ENCODE data around the gene WBP1L. TPM values are rescaled to one million over a fixed set of nuclear protein-coding genes. Genes with fewer than 3 reads are reported as not detected.

WBP1L gene
- polyA plus RNA-seq, 3 donors = 24.8 to 43.0 (median 38.3) TPM

DNA sequence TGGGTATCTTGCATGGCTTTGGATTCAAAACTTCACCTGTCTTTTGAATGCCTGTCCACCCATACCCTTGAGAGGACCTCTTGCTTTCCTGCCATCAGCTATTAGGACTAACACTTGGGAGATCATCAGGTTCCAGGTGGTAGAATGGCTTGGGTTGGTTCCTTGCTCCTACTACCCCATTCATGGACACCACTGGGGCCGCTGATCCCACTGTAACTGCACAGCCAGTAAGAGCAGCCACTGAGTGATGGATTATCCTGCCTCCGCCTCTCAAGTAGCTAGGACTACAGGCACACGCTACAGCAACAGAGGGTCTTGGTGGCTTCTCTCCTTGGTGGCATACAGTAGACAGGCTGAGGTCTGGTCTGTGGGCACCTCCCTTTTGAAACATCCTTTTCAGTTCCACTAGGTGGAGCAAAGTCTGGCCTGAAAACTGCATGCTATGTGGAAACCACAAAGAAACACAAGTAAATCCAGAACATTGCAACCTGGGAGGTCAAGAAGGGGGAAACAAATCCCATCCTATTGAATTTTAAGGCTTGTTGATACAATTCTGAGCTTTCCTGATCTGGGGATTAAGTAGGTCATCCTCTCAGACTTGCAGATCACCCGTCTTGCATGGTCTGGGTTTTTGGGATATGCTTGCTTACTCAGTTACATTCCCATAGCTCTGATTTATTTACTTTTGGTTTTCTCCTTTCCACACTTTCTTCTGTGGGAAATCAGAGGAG, 9.4 kb downstream of the WBP1L start:
- Histone ChIP-seq H3K79me2 (ENCODE audit: insufficient read depth, low read length) (peaks cover 97% of the 10 kb centered on the region), H3K9ac (ENCODE audit: insufficient read depth, low read length, poor library complexity, severe bottlenecking) (peak overlapping the region; percentile 10), H3K27ac (ENCODE audit: low read depth in 1 of 2, low read length in 2 of 2) (peak overlapping the region in 1 of 2 donors; percentile 64), H3K36me3 (replicated peaks in 1 of 2; ENCODE audit: control insufficient read depth in 1 of 2, insufficient read depth in 2 of 2, low read length in 2 of 2) (peaks cover 2 to 18% of the 10 kb centered on the region in 2 donors), H3K4me1 (ENCODE audit: control insufficient read depth in 1 of 2, insufficient read depth in 2 of 2, low read length in 2 of 2) (peaks cover 10 to 15% of the 10 kb centered on the region in 2 donors), H3K4me2 (replicated peaks; ENCODE audit: extremely low read depth, low read length, poor library complexity, severe bottlenecking) (no peak overlapping the region), H4K20me1 (ENCODE audit: insufficient read depth, low read length) (peaks cover 72% of the 10 kb centered on the region), H3K27me3 (ENCODE audit: control insufficient read depth in 2 of 2, insufficient read depth in 2 of 2, low read length in 2 of 2) (no peaks in the 10 kb centered on the region), H3K4me3 (replicated peaks in 1 of 3; ENCODE audit: low read depth in 2 of 3, low read length in 3 of 3) (no peak overlapping the region), H3K9me3 (replicated peaks in 1 of 2; ENCODE audit: control insufficient read depth in 1 of 2, insufficient read depth in 1 of 2, low read length in 2 of 2) (no peaks in the 10 kb centered on the region), H2AFZ (ENCODE audit: insufficient read depth, low read depth, low read length, poor library complexity, severe bottlenecking) (no peak overlapping the region)
- Mint-ChIP-seq H3K9me3 (no peaks in the 10 kb centered on the region), H3K27ac (peak overlapping the region; percentile 45 to 87 (median 72)), H3K27me3 (ENCODE audit: low read depth in 3 of 3) (no peaks in the 10 kb centered on the region), H3K36me3 (peaks cover 19 to 48% of the 10 kb centered on the region in 2 donors), H3K4me3 (no peak overlapping the region), H3K4me1 (peaks cover 24% of the 10 kb centered on the region)
- DNase-seq = peak; percentile 39 to 50 (median 45)
- 93% methylated on average over 2 of the region's 4 CpGs for WGBS (ENCODE audit: insufficient coverage)
- TF ChIP-seq, protein P1, sequence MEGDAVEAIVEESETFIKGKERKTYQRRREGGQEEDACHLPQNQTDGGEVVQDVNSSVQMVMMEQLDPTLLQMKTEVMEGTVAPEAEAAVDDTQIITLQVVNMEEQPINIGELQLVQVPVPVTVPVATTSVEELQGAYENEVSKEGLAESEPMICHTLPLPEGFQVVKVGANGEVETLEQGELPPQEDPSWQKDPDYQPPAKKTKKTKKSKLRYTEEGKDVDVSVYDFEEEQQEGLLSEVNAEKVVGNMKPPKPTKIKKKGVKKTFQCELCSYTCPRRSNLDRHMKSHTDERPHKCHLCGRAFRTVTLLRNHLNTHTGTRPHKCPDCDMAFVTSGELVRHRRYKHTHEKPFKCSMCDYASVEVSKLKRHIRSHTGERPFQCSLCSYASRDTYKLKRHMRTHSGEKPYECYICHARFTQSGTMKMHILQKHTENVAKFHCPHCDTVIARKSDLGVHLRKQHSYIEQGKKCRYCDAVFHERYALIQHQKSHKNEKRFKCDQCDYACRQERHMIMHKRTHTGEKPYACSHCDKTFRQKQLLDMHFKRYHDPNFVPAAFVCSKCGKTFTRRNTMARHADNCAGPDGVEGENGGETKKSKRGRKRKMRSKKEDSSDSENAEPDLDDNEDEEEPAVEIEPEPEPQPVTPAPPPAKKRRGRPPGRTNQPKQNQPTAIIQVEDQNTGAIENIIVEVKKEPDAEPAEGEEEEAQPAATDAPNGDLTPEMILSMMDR (IDR thresholded peaks at IDR 0.05) = peak; percentile 56
- intact Hi-C loops (cut with micrococcal nuclease) = loop anchor here in 1 of 2 donors (10.0 kb wide), 1 partner anchor 52 kb away; no protein-coding TSS in a partner anchor

DNA sequence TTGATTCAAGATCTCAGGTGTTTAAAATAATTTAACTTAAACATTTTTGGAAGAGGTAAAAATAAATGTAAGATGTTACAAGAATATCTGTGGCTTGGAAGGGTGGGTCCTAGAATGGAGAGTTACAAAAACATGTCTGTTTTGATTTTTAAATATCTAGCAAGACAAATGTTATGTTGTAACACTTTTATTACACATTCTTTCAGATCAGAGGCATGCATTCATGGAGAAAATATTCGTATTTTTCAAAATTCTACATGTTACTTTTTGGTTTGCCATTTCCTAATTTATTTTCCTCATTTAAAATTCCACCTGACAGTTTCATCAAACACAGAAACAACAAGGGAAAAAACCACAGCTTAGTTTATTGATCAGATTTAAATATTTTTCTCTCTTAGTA, 10.0 kb downstream of the WBP1L start:
- Mint-ChIP-seq H3K9me3 (peaks cover 0 to 2% (median 0%) of the 10 kb centered on the region in 7 donors), H3K27ac (peak overlapping the region; percentile 30 to 87 (median 66)), H3K4me3 (no peak overlapping the region), H3K27me3 (ENCODE audit: low read depth in 3 of 3) (no peaks in the 10 kb centered on the region), H3K36me3 (peaks cover 22 to 51% of the 10 kb centered on the region in 2 donors), H3K4me1 (peaks cover 27% of the 10 kb centered on the region)
- H3K27me3 ChIP-seq (ENCODE audit: control insufficient read depth in 2 of 2, insufficient read depth in 2 of 2, low read length in 2 of 2) = no peaks in the 10 kb centered on the region
- WGBS (ENCODE audit: insufficient coverage) = no CpG with 5 or more reads among the region's 1 CpG
- peaks cover 71% of the 10 kb centered on the region for H4K20me1 ChIP-seq (ENCODE audit: insufficient read depth, low read length)
- H3K9ac ChIP-seq (ENCODE audit: insufficient read depth, low read length, poor library complexity, severe bottlenecking) = no peak overlapping the region
- H3K4me1 ChIP-seq (ENCODE audit: control insufficient read depth in 1 of 2, insufficient read depth in 2 of 2, low read length in 2 of 2) = peaks cover 10 to 15% of the 10 kb centered on the region in 2 donors
- H2AFZ ChIP-seq (ENCODE audit: insufficient read depth, low read depth, low read length, poor library complexity, severe bottlenecking) = no peak overlapping the region
- H3K36me3 ChIP-seq (replicated peaks in 1 of 2; ENCODE audit: control insufficient read depth in 1 of 2, insufficient read depth in 2 of 2, low read length in 2 of 2) = peaks cover 2 to 18% of the 10 kb centered on the region in 2 donors
- no peak overlapping the region for H3K4me3 ChIP-seq (replicated peaks in 1 of 3; ENCODE audit: low read depth in 2 of 3, low read length in 3 of 3)
- peaks cover 97% of the 10 kb centered on the region for H3K79me2 ChIP-seq (ENCODE audit: insufficient read depth, low read length)
- peak overlapping the region in 1 of 2 donors; percentile 64 for H3K27ac ChIP-seq (ENCODE audit: low read depth in 1 of 2, low read length in 2 of 2)
- intact Hi-C loops (cut with micrococcal nuclease) = loop anchor here in 1 of 2 donors (10.0 kb wide), 1 partner anchor 51 kb away; no protein-coding TSS in a partner anchor
- no peaks in the 10 kb centered on the region for H3K9me3 ChIP-seq (replicated peaks in 1 of 2; ENCODE audit: control insufficient read depth in 1 of 2, insufficient read depth in 1 of 2, low read length in 2 of 2)
- DNase-seq = no peak
- TF ChIP-seq, protein P1 (IDR thresholded peaks at IDR 0.05) = no peak
- no peak overlapping the region for H3K4me2 ChIP-seq (replicated peaks; ENCODE audit: extremely low read depth, low read length, poor library complexity, severe bottlenecking)

All from CD14-positive monocyte (primary cell).